T-helper 22 cell (primary cell): ENCODE measurements around the gene CMIP.

ENCODE experiments used
- DNase-seq: peaks from one replicate; pipeline ENCODE4 v3.0.0-alpha.2; 2020; ENCODE audit warnings: low read depth

CMIP gene

GRCh38 chr16:81495321-81496234 is 51.0 kb downstream of the CMIP start:
- DNase-seq, result no peak

- no peak for DNase-seq
Observed at GRCh38 chr16:81496321-81496720, 51.7 kb downstream of the CMIP start.

- DNase-seq, result no peak
Observed at GRCh38 chr16:81496742-81497141, 52.1 kb downstream of the CMIP start.

GRCh38 chr16:81497690-81498089 is 53.1 kb downstream of the CMIP start:
- DNase-seq, result no peak

GRCh38 chr16:81498351-81498750 is 53.7 kb downstream of the CMIP start:
- no peak for DNase-seq

- no peak for DNase-seq
Observed at GRCh38 chr16:81499576-81500380, 55.2 kb downstream of the CMIP start.

- no peak for DNase-seq
Observed at GRCh38 chr16:81500833-81501521, 56.4 kb downstream of the CMIP start.

- no peak for DNase-seq
Observed at GRCh38 chr16:81502396-81503070, 57.9 kb downstream of the CMIP start.

- DNase-seq, result no peak
Observed at GRCh38 chr16:81505011-81505661, 60.5 kb downstream of the CMIP start.

- no peak for DNase-seq
Observed at GRCh38 chr16:81509404-81509803, 64.8 kb downstream of the CMIP start.

GRCh38 chr16:81510016-81510415 is 65.4 kb downstream of the CMIP start:
- DNase-seq, result no peak

GRCh38 chr16:81511371-81511770 is 66.8 kb downstream of the CMIP start:
- no peak for DNase-seq

GRCh38 chr16:81513204-81514040 is 68.8 kb downstream of the CMIP start:
- DNase-seq, result no peak

- no peak for DNase-seq
Observed at GRCh38 chr16:81514041-81514559, 69.5 kb downstream of the CMIP start.

GRCh38 chr16:81514568-81515258 is 70.1 kb downstream of the CMIP start:
- DNase-seq, result no peak

GRCh38 chr16:81515281-81515680 is 70.7 kb downstream of the CMIP start:
- no peak for DNase-seq

GRCh38 chr16:81515721-81516120 is 71.1 kb downstream of the CMIP start:
- DNase-seq, result no peak

- no peak for DNase-seq
Observed at GRCh38 chr16:81516478-81517149, 72.0 kb downstream of the CMIP start.

- no peak for DNase-seq
Observed at GRCh38 chr16:81517150-81517499, 72.5 kb downstream of the CMIP start.
